ENCODE measurements around the gene ZNF433. TPM values are rescaled to one million over a fixed set of nuclear protein-coding genes. Genes with fewer than 3 reads are reported as not detected.
A peak's percentile ranks its signal among the peaks of the same experiment; 100 is the strongest.
"Not testable (repeated sequence)": the region's sequence is repeated elsewhere in the genome, so short reads cannot be mapped to it uniquely, and the experiment has no call there.

The ZNF433 gene
- total and polyA plus RNA-seq, 2 donors from 2014 or later: 10.5 to 13.6 TPM

DNA sequence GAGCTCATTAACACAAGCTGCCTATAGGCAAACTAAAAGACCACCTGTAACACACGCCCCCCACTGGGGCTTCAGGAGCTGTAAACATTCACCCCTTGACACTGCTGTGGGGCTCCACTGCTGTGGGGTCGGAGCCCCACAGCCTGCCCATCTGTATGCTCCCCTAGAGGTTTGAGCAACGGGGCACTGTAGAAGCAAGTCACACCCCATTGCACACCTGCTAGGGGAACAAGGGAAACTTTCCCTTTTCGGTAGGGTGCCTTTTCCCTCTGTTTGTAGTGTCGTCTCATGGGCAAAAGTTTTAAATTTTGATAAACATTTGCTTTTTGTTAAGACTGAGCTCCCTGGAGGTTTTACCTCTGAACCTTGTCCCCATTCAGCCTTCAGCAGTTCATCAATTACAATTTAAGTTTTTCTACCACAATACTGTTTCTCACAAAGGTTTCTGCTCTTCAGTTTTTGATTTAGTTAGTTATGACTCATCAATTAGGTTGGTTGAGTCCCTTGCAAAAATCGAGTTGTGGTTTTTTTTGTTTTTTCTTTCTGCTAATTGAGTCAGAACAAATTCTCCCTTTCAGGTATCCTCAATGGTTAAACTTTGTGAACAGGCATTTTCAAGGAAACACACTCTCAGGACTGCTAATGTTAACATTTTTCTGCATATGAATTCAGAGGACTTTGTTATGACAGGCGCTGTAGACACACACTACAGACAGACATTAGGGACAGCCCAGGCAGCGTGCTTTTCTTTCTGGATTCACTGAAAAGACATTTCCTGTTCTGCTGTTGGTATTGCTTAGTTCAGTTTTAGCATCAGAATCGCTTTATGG, 35.1 kb downstream of the ZNF433 start:
- TF ChIP-seq CTCF (IDR thresholded peaks at IDR 0.05; ENCODE audit: borderline replicate concordance, extremely low read depth, insufficient read depth): no peak
- intact Hi-C loops (cut with DNase I): no loop called here
- no peak overlapping the region for H3K27ac ChIP-seq (ENCODE audit: low read depth in 2 of 2, low read length in 2 of 2)
- no peak overlapping the region for H3K9ac ChIP-seq (ENCODE audit: low read length in 3 of 3)
- DNase-seq (no peak), FAIRE-seq (no peak)
- H3K4me3 ChIP-seq (ENCODE audit: low read length in 3 of 3): no peak overlapping the region
- no peaks in the 10 kb centered on the region for H3K27me3 ChIP-seq (ENCODE audit: control insufficient read depth, insufficient read depth, low read length)
- no peaks in the 10 kb centered on the region for H3K4me1 ChIP-seq (ENCODE audit: control insufficient read depth in 2 of 3, insufficient read depth in 2 of 3, low read depth in 1 of 3, low read length in 3 of 3)
- peaks cover 0 to 2% (median 0%) of the 10 kb centered on the region in 3 donors for H3K36me3 ChIP-seq (ENCODE audit: control insufficient read depth in 2 of 3, insufficient read depth in 3 of 3, low read length in 3 of 3)
- H3K9me3 ChIP-seq (ENCODE audit: control insufficient read depth in 2 of 3, insufficient read depth in 1 of 3, low read length in 3 of 3): no peaks in the 10 kb centered on the region

GRCh38 chr19:11995174-11995573, 40.3 kb downstream of the ZNF433 start:
- intact Hi-C loops (cut with DNase I): no loop called here
- FAIRE-seq: no peak
- TF ChIP-seq CTCF (IDR thresholded peaks at IDR 0.05; ENCODE audit: borderline replicate concordance, extremely low read depth, insufficient read depth): no peak

DNA sequence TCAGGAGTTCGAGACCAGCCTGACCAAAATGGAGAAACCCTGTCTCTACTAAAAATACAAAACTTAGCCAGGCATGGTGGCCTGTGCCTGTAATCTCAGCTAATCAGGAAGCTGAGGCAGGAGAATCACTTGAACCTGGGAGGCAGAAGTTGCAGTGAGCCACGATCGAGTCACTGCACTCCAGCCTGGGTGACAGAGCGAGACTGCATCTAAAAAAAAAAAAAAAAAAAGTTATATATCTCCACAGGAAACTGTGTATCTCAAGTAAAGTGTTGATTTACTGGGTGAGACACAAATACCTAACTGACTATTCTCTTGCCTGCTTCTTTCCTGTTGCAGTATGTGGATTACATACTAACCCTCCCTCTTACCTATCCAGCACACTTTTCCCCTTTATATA, 43.6 kb downstream of the ZNF433 start:
- H3K4me3 ChIP-seq (ENCODE audit: low read length in 3 of 3); intact Hi-C loops (cut with DNase I); DNase-seq; H3K36me3 ChIP-seq (ENCODE audit: control insufficient read depth in 2 of 3, insufficient read depth in 3 of 3, low read length in 3 of 3); H3K9me3 ChIP-seq (ENCODE audit: control insufficient read depth in 2 of 3, insufficient read depth in 1 of 3, low read length in 3 of 3); H3K27ac ChIP-seq (ENCODE audit: low read depth in 2 of 2, low read length in 2 of 2); H3K9ac ChIP-seq (ENCODE audit: low read length in 3 of 3); H3K4me1 ChIP-seq (ENCODE audit: control insufficient read depth in 2 of 3, insufficient read depth in 2 of 3, low read depth in 1 of 3, low read length in 3 of 3); H3K27me3 ChIP-seq (ENCODE audit: control insufficient read depth, insufficient read depth, low read length); FAIRE-seq: not testable (repeated sequence)

More at GRCh38 chr19:11995174-11995573, 40.3 kb downstream of the ZNF433 start:
- H3K27ac ChIP-seq (ENCODE audit: low read depth in 2 of 2, low read length in 2 of 2): no peak overlapping the region
- no peaks in the 10 kb centered on the region for H3K36me3 ChIP-seq (ENCODE audit: control insufficient read depth in 2 of 3, insufficient read depth in 3 of 3, low read length in 3 of 3)
- no peak overlapping the region for H3K4me3 ChIP-seq (ENCODE audit: low read length in 3 of 3)
- H3K27me3 ChIP-seq (ENCODE audit: control insufficient read depth, insufficient read depth, low read length): no peaks in the 10 kb centered on the region
- H3K9ac ChIP-seq (ENCODE audit: low read length in 3 of 3): no peak overlapping the region
- no peaks in the 10 kb centered on the region for H3K4me1 ChIP-seq (ENCODE audit: control insufficient read depth in 2 of 3, insufficient read depth in 2 of 3, low read depth in 1 of 3, low read length in 3 of 3)
- H3K9me3 ChIP-seq (ENCODE audit: control insufficient read depth in 2 of 3, insufficient read depth in 1 of 3, low read length in 3 of 3): no peaks in the 10 kb centered on the region
- peak in 1 of 5 donors; percentile 6 for DNase-seq

GRCh38 chr19:11989112-11989456, 46.4 kb downstream of the ZNF433 start:
- H3K9ac ChIP-seq (ENCODE audit: low read length in 3 of 3): no peak overlapping the region
- FAIRE-seq: no peak
- H3K4me3 ChIP-seq (ENCODE audit: low read length in 3 of 3): peak overlapping the region in 1 of 3 donors; percentile 87
- no peaks in the 10 kb centered on the region for H3K9me3 ChIP-seq (ENCODE audit: control insufficient read depth in 2 of 3, insufficient read depth in 1 of 3, low read length in 3 of 3)
- DNase-seq: no peak
- no peak overlapping the region for H3K27ac ChIP-seq (ENCODE audit: low read depth in 2 of 2, low read length in 2 of 2)
- H3K36me3 ChIP-seq (ENCODE audit: control insufficient read depth in 2 of 3, insufficient read depth in 3 of 3, low read length in 3 of 3): no peaks in the 10 kb centered on the region
- no peaks in the 10 kb centered on the region for H3K4me1 ChIP-seq (ENCODE audit: control insufficient read depth in 2 of 3, insufficient read depth in 2 of 3, low read depth in 1 of 3, low read length in 3 of 3)
- no peak for TF ChIP-seq CTCF (IDR thresholded peaks at IDR 0.05; ENCODE audit: borderline replicate concordance, extremely low read depth, insufficient read depth)
- no peaks in the 10 kb centered on the region for H3K27me3 ChIP-seq (ENCODE audit: control insufficient read depth, insufficient read depth, low read length)
- intact Hi-C loops (cut with DNase I): no loop called here

Data from kidney (tissue), 14 donors.